A549 treated with AZD9567 at 1 μM for 4 hours (cell line): ENCODE data around the gene MIEN1. TPM values are rescaled to one million over a fixed set of nuclear protein-coding genes. Genes with fewer than 3 reads are reported as not detected.

Experiments
- total RNA-seq: library from RNA; stranded (reverse); fragments of 200-300 nt; extraction: Qiagen RNA extraction; gene quantifications from 5 replicates; pipeline ENCODE4 v1.2.3, GENCODE V29; 2022; ENCODE audit not compliant: insufficient read depth

The MIEN1 gene
- 77.1 to 100 TPM (median 93.0 TPM) in 5 replicates for total RNA-seq

GRCh38 chr17:39730095-39730921 lies at the start of gene MIEN1:
Gene MIEN1 (minus strand): TSS chr17:39730532. CDS start chr17:39730495, 37 bp downstream.

GRCh38 chr17:39737760-39738567 lies 7.6 kb upstream of the MIEN1 start, which contains the start of gene GRB7:
Gene GRB7 (plus strand): TSS chr17:39737938. CDS start chr17:39742302, 4,364 bp downstream.

GRCh38 chr17:39699818-39700147 lies 30.5 kb downstream of the MIEN1 start, which contains the start of gene ERBB2:
Gene ERBB2 (plus strand): TSS chr17:39700064. CDS start chr17:39700239, 175 bp downstream.

DNA sequence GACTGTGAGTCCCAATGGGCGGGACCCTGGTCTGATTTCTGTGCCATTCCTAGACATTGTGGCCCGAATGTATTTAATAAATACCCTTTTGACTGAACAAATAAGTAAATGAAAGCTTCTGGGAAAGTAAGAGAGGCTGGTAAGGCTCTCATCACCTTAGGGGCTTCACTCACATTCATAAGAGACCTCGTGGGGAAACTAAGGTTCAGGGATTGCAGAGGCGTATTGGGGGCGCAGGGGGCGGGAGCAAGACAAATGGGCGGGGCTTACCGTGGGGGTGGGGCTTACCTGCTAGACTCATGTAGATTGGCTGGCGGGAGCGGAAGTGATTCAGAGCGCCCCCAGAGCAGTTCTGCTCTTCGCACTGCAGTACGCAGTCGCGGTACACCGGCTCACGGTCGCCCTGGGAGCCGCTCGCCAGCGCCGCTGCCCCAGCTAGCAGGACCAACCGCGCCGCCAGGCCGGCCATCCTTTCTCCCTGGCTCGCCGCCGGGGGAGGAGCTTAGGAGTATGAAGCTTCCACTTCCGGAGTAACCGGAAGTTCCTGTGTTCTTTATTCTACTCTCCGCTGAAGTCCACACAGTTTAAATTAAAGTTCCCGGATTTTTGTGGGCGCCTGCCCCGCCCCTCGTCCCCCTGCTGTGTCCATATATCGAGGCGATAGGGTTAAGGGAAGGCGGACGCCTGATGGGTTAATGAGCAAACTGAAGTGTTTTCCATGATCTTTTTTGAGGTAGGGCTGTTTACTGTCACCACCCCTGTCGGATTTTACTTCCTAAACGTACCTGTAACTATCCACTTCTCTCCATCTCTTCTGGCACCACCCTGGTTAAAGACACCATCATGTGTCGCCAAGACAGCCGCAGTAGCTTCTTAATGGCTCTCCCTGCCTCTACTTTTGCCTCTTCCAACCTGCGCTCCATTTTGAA lies 42.5 kb downstream of the MIEN1 start, which contains the start of gene PGAP3:
PGAP3 (minus strand) TSS at position 512 of the 929 bp plus-strand sequence; CDS start at position 469, 43 bp downstream.

Other genes starting within 250 kb of the MIEN1 start
- gene NEUROD2, start 122.6 kb downstream of the MIEN1 start, total RNA-seq: 0.01 TPM in 1 of 5 replicates, not detected in the others
- gene PPP1R1B, start 103.6 kb downstream of the MIEN1 start, total RNA-seq: 0.10 TPM in 2 of 5 replicates, not detected in the others
- gene STARD3, start 93.4 kb downstream of the MIEN1 start, total RNA-seq: 43.6 to 58.7 TPM (median 56.7 TPM) in 5 replicates
- 0.88 to 1.0 TPM (median 0.98 TPM) in 4 of 5 replicates, not detected in the other for gene TCAP, start 65.2 kb downstream of the MIEN1 start, total RNA-seq
- 0.23 to 0.27 TPM (median 0.25 TPM) in 4 of 5 replicates, not detected in the other for gene PNMT, start 62.1 kb downstream of the MIEN1 start, total RNA-seq
- 7.5 to 9.6 TPM (median 8.1 TPM) in 5 replicates for gene PGAP3, start 42.5 kb downstream of the MIEN1 start, total RNA-seq
- gene ERBB2, start 30.5 kb downstream of the MIEN1 start, total RNA-seq: 30.5 to 37.4 TPM (median 34.2 TPM) in 5 replicates
- 2.3 to 4.8 TPM (median 3.2 TPM) in 5 replicates for gene GRB7, start 7.4 kb upstream of the MIEN1 start, total RNA-seq
- gene IKZF3, start 133.8 kb upstream of the MIEN1 start, total RNA-seq: not detected in 5 replicates
- not detected in 5 replicates for gene ZPBP2, start 137.7 kb upstream of the MIEN1 start, total RNA-seq
- 2.2 to 2.6 TPM (median 2.3 TPM) in 5 replicates for gene GSDMB, start 188.1 kb upstream of the MIEN1 start, total RNA-seq
- gene ORMDL3, start 197.1 kb upstream of the MIEN1 start, total RNA-seq: 34.4 to 45.1 TPM (median 43.1 TPM) in 5 replicates
- not detected in 5 replicates for gene LRRC3C, start 197.2 kb upstream of the MIEN1 start, total RNA-seq
- gene GSDMA, start 232.5 kb upstream of the MIEN1 start, total RNA-seq: not detected in 5 replicates